BLaER1 treated with 17β-estradiol and CSF1 and Interleukin-3, amounts not matched to agents 10 nM and 100 nM (cell line): ENCODE measurements around the gene VIT.

Source experiments
- H3K27ac ChIP-seq, 11 experiments: shearing (Covaris generic); formaldehyde crosslinking; 2 replicates each; pipeline ENCODE4 v1.8.1; 2022
- H3K27me3 ChIP-seq, 11 experiments: shearing (Covaris generic); formaldehyde crosslinking; 2 replicates each; pipeline ENCODE4 v1.8.1; 2022
- H3K36me3 ChIP-seq, 11 experiments: shearing (Covaris generic); formaldehyde crosslinking; 2 replicates each; pipeline ENCODE4 v1.8.1; 2022
- H3K4me1 ChIP-seq, 10 experiments: shearing (Covaris generic); formaldehyde crosslinking; 2 replicates each; pipeline ENCODE4 v1.8.1; 2022
- H3K4me2 ChIP-seq, 11 experiments: shearing (Covaris generic); formaldehyde crosslinking; 2 replicates each; pipeline ENCODE4 v1.8.1; 2022
- H3K4me3 ChIP-seq, 10 experiments: shearing (Covaris generic); formaldehyde crosslinking; 2 replicates each; pipeline ENCODE4 v1.8.1; 2022
- H3K9ac ChIP-seq, 11 experiments: shearing (Covaris generic); formaldehyde crosslinking; 2 replicates each; pipeline ENCODE4 v1.8.1; 2022
- H3K9me3 ChIP-seq, 11 experiments: shearing (Covaris generic); formaldehyde crosslinking; replicated peaks in 1 of 11; 2 replicates each; pipeline ENCODE4 v1.8.1; 2022
- H4K20me1 ChIP-seq, 11 experiments: shearing (Covaris generic); formaldehyde crosslinking; 2 replicates each; pipeline ENCODE4 v1.8.1; 2022
- Cebpa-rat ChIP-seq, 11 experiments: shearing (Covaris generic); IDR thresholded peaks; 2 replicates each; pipeline ENCODE4 v1.8.1; 2022

VIT gene

GRCh38 chr2:36798724-36799123 is 102.2 kb downstream of the VIT start:
- Histone ChIP-seq H3K4me2 (no peak overlapping the region), H3K9me3 (no peaks in the 10 kb centered on the region), H3K9ac (no peak overlapping the region), H3K4me3 (no peak overlapping the region), H4K20me1 (no peaks in the 10 kb centered on the region), H3K27ac (no peak overlapping the region), H3K4me1 (peaks cover 0 to 7% (median 0%) of the 10 kb centered on the region in 10 experiments; a peak in 5 of 20 replicates), H3K36me3 (no peaks in the 10 kb centered on the region), H3K27me3 (no peaks in the 10 kb centered on the region)
- TF ChIP-seq Cebpa-rat (IDR thresholded peaks at IDR 0.05) = no peak

DNA sequence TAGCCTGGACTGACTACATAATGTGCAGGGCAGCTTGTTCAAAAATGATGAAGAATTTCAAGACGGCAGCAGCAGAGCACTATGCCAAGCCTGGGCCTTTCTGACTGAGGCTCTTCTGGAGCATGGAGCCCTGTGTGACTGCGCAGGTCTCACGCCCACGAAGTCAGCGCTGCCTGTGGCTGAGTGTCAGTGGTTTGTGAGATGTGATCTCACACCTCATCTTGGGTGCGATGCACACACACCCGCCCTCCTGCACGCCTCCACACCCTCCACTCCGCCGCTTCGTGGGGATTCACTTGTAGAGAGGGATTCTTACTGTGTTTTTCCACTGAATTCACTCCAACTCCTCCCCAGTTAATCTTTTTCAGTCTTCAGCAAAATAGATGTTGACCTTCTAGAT is 103.9 kb downstream of the VIT start:
- Histone ChIP-seq H3K4me1 (peaks cover 0 to 7% (median under 1%) of the 10 kb centered on the region in 10 experiments; a peak in 5 of 20 replicates), H3K27ac (no peak overlapping the region), H3K27me3 (no peaks in the 10 kb centered on the region), H4K20me1 (no peaks in the 10 kb centered on the region), H3K36me3 (no peaks in the 10 kb centered on the region), H3K9ac (no peak overlapping the region), H3K9me3 (no peaks in the 10 kb centered on the region), H3K4me3 (no peak overlapping the region), H3K4me2 (no peak overlapping the region)
- no peak for TF ChIP-seq Cebpa-rat (IDR thresholded peaks at IDR 0.05)

- Histone ChIP-seq H3K27me3 (no peaks in the 10 kb centered on the region), H3K27ac (no peak overlapping the region), H3K4me3 (no peak overlapping the region), H4K20me1 (no peaks in the 10 kb centered on the region), H3K36me3 (no peaks in the 10 kb centered on the region), H3K4me1 (peaks cover 0 to 10% (median 6%) of the 10 kb centered on the region in 10 experiments; a peak in 6 of 20 replicates), H3K9me3 (no peaks in the 10 kb centered on the region), H3K9ac (no peak overlapping the region), H3K4me2 (no peak overlapping the region)
- no peak for TF ChIP-seq Cebpa-rat (IDR thresholded peaks at IDR 0.05)
Measured at GRCh38 chr2:36801088-36801487, 104.6 kb downstream of the VIT start.

DNA sequence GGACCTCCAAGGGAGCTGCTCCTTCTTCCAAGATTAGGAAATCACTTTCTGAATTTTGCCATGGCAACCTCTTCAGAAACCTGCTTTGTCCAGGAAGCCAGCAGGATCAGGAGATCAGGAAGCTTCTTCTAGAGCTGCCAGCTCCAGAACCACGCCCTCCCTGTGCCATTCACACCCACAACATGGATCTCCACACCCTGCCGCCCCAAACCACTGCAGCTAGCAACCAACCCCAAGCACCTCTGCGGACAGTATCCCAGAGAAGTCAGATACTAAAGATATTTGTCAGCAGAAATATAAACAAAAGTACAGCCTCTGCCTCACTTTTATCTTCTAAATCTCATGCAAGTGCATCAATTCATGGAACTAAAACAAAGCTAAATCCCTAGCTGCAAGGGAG is 106.4 kb downstream of the VIT start:
- TF ChIP-seq Cebpa-rat (IDR thresholded peaks at IDR 0.05) = no peak
- Histone ChIP-seq H3K27ac (no peak overlapping the region), H4K20me1 (no peaks in the 10 kb centered on the region), H3K27me3 (no peaks in the 10 kb centered on the region), H3K9ac (no peak overlapping the region), H3K4me2 (no peak overlapping the region), H3K36me3 (no peaks in the 10 kb centered on the region), H3K4me1 (peaks cover 0 to 8% (median 2%) of the 10 kb centered on the region in 10 experiments; a peak in 1 of 20 replicates), H3K9me3 (0 out of 22 replicates have a peak, but pooled peaks cover 0 to under 1% (median 0%) of the 10 kb centered on the region in 11 experiments), H3K4me3 (no peak overlapping the region)

DNA sequence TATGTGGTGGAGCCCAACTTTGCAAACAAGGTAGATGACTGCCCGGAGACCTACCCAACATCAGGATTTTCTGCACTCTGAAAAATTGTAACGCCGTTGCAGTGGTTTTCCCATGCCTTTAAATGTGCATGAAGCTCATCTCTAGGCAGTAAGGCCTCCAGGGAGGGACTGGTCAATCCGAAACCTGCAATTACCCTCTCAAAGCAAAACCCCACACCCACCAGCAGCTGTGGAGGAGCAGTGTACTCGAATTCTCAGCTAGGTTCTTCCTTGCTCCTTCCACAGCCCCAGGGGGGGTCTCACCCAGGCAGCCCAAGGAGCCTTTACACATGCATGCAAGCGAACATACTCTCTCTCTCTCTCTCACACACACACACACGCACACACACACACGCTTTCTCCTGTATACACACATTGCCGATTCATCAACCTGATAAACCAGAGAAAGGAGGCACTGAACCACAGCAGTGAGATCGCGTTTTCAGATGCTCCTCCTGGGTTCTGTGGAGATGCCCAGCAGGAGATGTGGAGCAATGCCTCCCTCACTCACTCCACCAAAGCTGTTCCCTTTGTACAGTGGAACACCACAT is 109.2 kb downstream of the VIT start:
- H3K27ac ChIP-seq = no peak overlapping the region
- H3K27me3 ChIP-seq = no peaks in the 10 kb centered on the region
- H3K36me3 ChIP-seq = no peaks in the 10 kb centered on the region
- peaks cover 0 to 8% (median 2%) of the 10 kb centered on the region in 10 experiments; a peak in 1 of 20 replicates for H3K4me1 ChIP-seq
- no peaks in the 10 kb centered on the region for H4K20me1 ChIP-seq
- H3K4me2 ChIP-seq = no peak overlapping the region; a peak in 1 of 22 replicates
- no peak for TF ChIP-seq Cebpa-rat (IDR thresholded peaks at IDR 0.05)
- H3K4me3 ChIP-seq = no peak overlapping the region
- peaks cover 0 to 7% (median 0%) of the 10 kb centered on the region in 11 experiments; a peak in 1 of 22 replicates for H3K9me3 ChIP-seq
- no peak overlapping the region for H3K9ac ChIP-seq

DNA sequence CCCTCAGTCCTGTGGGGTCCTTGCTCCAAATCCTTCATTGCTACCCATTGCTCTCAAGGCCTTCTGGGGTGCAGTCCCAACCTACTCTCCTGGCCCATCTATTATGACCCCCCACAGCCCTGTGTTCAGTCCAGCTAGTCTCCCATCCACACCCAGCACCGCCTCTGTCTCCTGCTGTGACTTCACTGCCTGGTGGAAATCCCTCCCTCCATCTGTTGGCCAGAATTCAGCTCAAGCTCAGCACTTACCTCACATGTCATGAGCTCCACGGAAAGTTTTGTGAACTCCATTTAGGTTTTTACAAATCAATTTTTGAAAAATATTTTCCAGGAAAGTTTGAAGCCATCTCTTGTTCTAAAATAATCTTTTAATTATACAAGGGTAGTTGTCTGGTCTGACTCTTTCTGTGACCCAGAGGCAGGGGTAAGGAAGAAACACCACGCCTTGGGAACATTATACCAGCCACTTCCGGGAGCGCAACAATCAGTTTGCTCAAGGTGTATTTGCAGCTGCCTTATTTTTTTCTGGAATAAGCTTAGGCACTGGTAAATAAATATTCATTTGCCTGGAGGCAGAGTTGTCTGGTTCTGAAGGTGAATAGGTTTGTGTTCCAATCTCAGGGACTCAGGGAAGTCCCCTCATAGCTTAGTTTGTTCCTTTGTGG is 110.8 kb downstream of the VIT start:
- H3K9ac ChIP-seq = no peak overlapping the region
- no peaks in the 10 kb centered on the region for H3K27me3 ChIP-seq
- H4K20me1 ChIP-seq = no peaks in the 10 kb centered on the region
- no peak overlapping the region for H3K27ac ChIP-seq
- H3K9me3 ChIP-seq = peaks cover 0 to 7% (median 0%) of the 10 kb centered on the region in 11 experiments; a peak in 1 of 22 replicates
- H3K4me1 ChIP-seq = peaks cover 0 to 8% (median 2%) of the 10 kb centered on the region in 10 experiments; a peak in 1 of 20 replicates
- no peak overlapping the region for H3K4me3 ChIP-seq
- H3K36me3 ChIP-seq = no peaks in the 10 kb centered on the region
- no peak overlapping the region for H3K4me2 ChIP-seq
- no peak for TF ChIP-seq Cebpa-rat (IDR thresholded peaks at IDR 0.05)

- Histone ChIP-seq H3K27ac (no peak overlapping the region), H3K4me1 (peaks cover 0 to 8% (median 2%) of the 10 kb centered on the region in 10 experiments; a peak in 1 of 20 replicates), H3K9ac (no peak overlapping the region), H4K20me1 (no peaks in the 10 kb centered on the region), H3K36me3 (no peaks in the 10 kb centered on the region), H3K9me3 (peaks cover 0 to 7% (median 0%) of the 10 kb centered on the region in 11 experiments; a peak in 1 of 22 replicates), H3K4me3 (no peak overlapping the region), H3K27me3 (no peaks in the 10 kb centered on the region), H3K4me2 (no peak overlapping the region)
- TF ChIP-seq Cebpa-rat (IDR thresholded peaks at IDR 0.05) = no peak
Measured at GRCh38 chr2:36808386-36809068, 112.0 kb downstream of the VIT start.

- H3K27ac ChIP-seq = no peak overlapping the region
- no peaks in the 10 kb centered on the region for H4K20me1 ChIP-seq
- H3K27me3 ChIP-seq = no peaks in the 10 kb centered on the region
- peaks cover 0 to 7% (median 0%) of the 10 kb centered on the region in 11 experiments; a peak in 1 of 22 replicates for H3K9me3 ChIP-seq
- peaks cover 0 to 8% (median 2%) of the 10 kb centered on the region in 10 experiments; a peak in 1 of 20 replicates for H3K4me1 ChIP-seq
- no peak overlapping the region for H3K9ac ChIP-seq
- no peak for TF ChIP-seq Cebpa-rat (IDR thresholded peaks at IDR 0.05)
- no peaks in the 10 kb centered on the region for H3K36me3 ChIP-seq
- no peak overlapping the region for H3K4me2 ChIP-seq
- H3K4me3 ChIP-seq = no peak overlapping the region
Measured at GRCh38 chr2:36809069-36809445, 112.5 kb downstream of the VIT start.

- no peak overlapping the region for H3K27ac ChIP-seq
- no peak for TF ChIP-seq Cebpa-rat (IDR thresholded peaks at IDR 0.05)
- no peak overlapping the region for H3K4me2 ChIP-seq
Measured at GRCh38 chr2:36811071-36811470, 114.6 kb downstream of the VIT start.

More at GRCh38 chr2:36811071-36811470, 114.6 kb downstream of the VIT start:
- Histone ChIP-seq H3K4me3 (no peak overlapping the region), H3K9ac (no peak overlapping the region), H3K36me3 (no peaks in the 10 kb centered on the region), H3K4me1 (0 out of 20 replicates have a peak, but pooled peaks cover 0 to under 1% (median 0%) of the 10 kb centered on the region in 10 experiments), H3K9me3 (peaks cover 0 to 7% (median 0%) of the 10 kb centered on the region in 11 experiments; a peak in 1 of 22 replicates), H3K27me3 (no peaks in the 10 kb centered on the region), H4K20me1 (no peaks in the 10 kb centered on the region)
